Fibroblast of villous mesenchyme (primary cell): ENCODE data around the gene CKMT2. TPM values are rescaled to one million over a fixed set of nuclear protein-coding genes. Genes with fewer than 3 reads are reported as not detected.
"Not testable (repeated sequence)": the region's sequence is repeated elsewhere in the genome, so short reads cannot be mapped to it uniquely, and the experiment has no call there.

ENCODE experiments used
- DNase-seq: peaks from one replicate; pipeline ENCODE4 v3.0.0-alpha.2; 2010; ENCODE audit warnings: low read depth
- H3K4me3 ChIP-seq: 2 replicates; pipeline ENCODE4 v1.5.1; 2011; ENCODE audit warnings: low read depth, mild to moderate bottlenecking, low read length
- CTCF ChIP-seq: IDR thresholded peaks from 2 replicates; pipeline ENCODE4 v1.5.1; 2012; ENCODE audit warnings: low read depth, mild to moderate bottlenecking, low read length; ENCODE audit not compliant: insufficient read depth
- total RNA-seq: library from RNA; depleted of rRNA; stranded (reverse); fragments of >200 nt; gene quantifications from 2 replicates; pipeline ENCODE4 v1.2.3, GENCODE V29; 2012

CKMT2 gene
- total RNA-seq, 1 donor: 0.43 TPM

DNA sequence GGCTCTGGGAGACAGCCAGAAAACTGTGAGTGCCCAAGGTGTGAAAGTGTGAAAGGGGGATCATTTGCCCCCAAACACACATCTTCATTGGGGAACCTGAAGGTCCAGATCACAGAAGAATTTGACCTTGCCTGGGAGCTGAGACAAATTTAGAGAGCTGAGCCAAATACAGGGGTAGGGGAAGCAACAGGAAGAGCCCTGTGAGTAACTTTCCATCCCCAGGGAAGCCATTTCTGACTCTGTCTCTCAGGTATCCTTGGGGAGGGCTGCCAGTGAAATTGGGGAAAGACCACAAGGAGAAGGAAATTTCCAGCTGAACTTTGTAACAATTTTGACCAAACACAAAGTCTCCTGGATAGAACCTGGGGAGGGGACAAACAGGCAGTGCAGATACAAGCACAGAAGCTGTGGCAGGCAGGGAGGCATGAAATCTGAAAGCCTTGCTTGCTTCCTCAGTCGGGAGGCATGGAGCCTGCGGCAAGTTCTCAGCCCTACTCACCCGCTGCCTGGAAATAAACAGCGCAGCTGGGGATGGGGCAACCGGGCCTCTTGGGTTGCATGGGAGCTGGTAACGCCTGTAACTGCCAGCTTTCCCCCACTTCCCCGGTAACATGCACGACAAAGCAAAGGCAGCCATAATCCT, 36.8 kb downstream of the CKMT2 start:
- H3K4me3 ChIP-seq: no peak overlapping the region
- DNase-seq: no peak
- no peak for TF ChIP-seq CTCF

GRCh38 chr5:81270394-81271027, 37.4 kb downstream of the CKMT2 start:
- DNase-seq, H3K4me3 ChIP-seq: not testable (repeated sequence)

- DNase-seq: no peak
- no peak for TF ChIP-seq CTCF
- no peak overlapping the region for H3K4me3 ChIP-seq
Measured at GRCh38 chr5:81283976-81284375, 50.9 kb downstream of the CKMT2 start.

GRCh38 chr5:81286059-81286617, 53.0 kb downstream of the CKMT2 start:
- no peak overlapping the region for H3K4me3 ChIP-seq
- no peak for TF ChIP-seq CTCF
- DNase-seq: no peak

- no peak overlapping the region for H3K4me3 ChIP-seq
- no peak for DNase-seq
- TF ChIP-seq CTCF: no peak
Measured at GRCh38 chr5:81288021-81288433, 54.9 kb downstream of the CKMT2 start.

- no peak for DNase-seq
- H3K4me3 ChIP-seq: no peak overlapping the region
- TF ChIP-seq CTCF: no peak
Measured at GRCh38 chr5:81290146-81290545, 57.0 kb downstream of the CKMT2 start.

DNA sequence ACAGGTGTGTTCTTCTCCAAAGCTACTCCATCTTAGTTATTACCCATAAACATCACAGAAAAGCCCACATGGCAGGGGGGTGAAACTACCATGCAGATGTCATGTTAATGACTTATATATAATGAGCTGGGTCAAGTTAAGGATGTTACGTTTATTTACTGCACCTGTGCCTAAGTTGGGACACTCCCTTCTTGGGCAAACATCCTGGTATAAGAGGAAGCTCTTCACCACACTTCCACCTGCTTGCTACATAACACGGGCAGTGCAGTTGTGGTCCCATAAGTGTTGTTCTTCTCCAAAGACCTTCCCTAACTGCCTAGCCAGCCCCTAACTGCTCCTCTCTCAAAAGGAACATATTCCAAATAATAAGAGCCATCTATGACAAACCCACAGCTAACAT, 59.0 kb downstream of the CKMT2 start:
- H3K4me3 ChIP-seq: no peak overlapping the region
- no peak for DNase-seq
- no peak for TF ChIP-seq CTCF

GRCh38 chr5:81294021-81294420, 60.9 kb downstream of the CKMT2 start:
- not testable (repeated sequence) for DNase-seq, H3K4me3 ChIP-seq
